Ishikawa (cell line): ENCODE data around the gene KMO.
A peak's percentile ranks its signal among the peaks of the same experiment; 100 is the strongest.

Source experiments
- CEBPB ChIP-seq: IDR thresholded peaks from 2 replicates; pipeline ENCODE4 v1.6.1; 2012
- CREB1 ChIP-seq: IDR thresholded peaks from 2 replicates; pipeline ENCODE4 v1.6.1; 2012; ENCODE audit warnings: low read depth
- EGR1 ChIP-seq: IDR thresholded peaks from 2 replicates; pipeline ENCODE4 v1.6.1; 2012
- EP300 ChIP-seq: IDR thresholded peaks from 2 replicates; pipeline ENCODE4 v1.6.1; 2012; ENCODE audit warnings: borderline replicate concordance
- FOXM1 ChIP-seq: IDR thresholded peaks from 2 replicates; pipeline ENCODE4 v1.6.1; 2012; ENCODE audit warnings: low read depth, borderline replicate concordance
- MAX ChIP-seq: IDR thresholded peaks from 2 replicates; pipeline ENCODE4 v1.6.1; 2012
- NFIC ChIP-seq: IDR thresholded peaks from 2 replicates; pipeline ENCODE4 v1.6.1; 2012
- RAD21 ChIP-seq: IDR thresholded peaks from 2 replicates; pipeline ENCODE4 v1.6.1; 2012; ENCODE audit warnings: low read depth
- REST ChIP-seq: IDR thresholded peaks from 2 replicates; pipeline ENCODE4 v1.6.1; 2012; ENCODE audit warnings: low read depth, mild to moderate bottlenecking
- TAF1 ChIP-seq: IDR thresholded peaks from 2 replicates; pipeline ENCODE4 v1.6.1; 2012; ENCODE audit warnings: low read depth, mild to moderate bottlenecking
- TCF12 ChIP-seq: IDR thresholded peaks from 2 replicates; pipeline ENCODE4 v1.6.1; 2012; ENCODE audit warnings: low read depth
- TEAD4 ChIP-seq: IDR thresholded peaks from 2 replicates; pipeline ENCODE4 v1.6.1; 2012
- YY1 ChIP-seq: IDR thresholded peaks from 2 replicates; pipeline ENCODE4 v1.6.1; 2012; ENCODE audit warnings: low read depth
- ZBTB7A ChIP-seq: IDR thresholded peaks from 2 replicates; pipeline ENCODE4 v1.6.1; 2012; ENCODE audit warnings: low read depth

Gene KMO

GRCh38 chr1:241639623-241640148 is 107.5 kb downstream of the KMO start:
- TF ChIP-seq MAX = peak; percentile 43; the same call in 1 of the 2 replicates
- no peak for TF ChIP-seq CEBPB
- no peak for TF ChIP-seq EP300

GRCh38 chr1:241640149-241640866 is 108.1 kb downstream of the KMO start, which contains the start of the genes CHML and OPN3:
Gene CHML, minus strand, starts transcription at chr1:241640369. Its CDS starts 4,603 bp downstream, at chr1:241635766.
Gene OPN3, minus strand, starts transcription at chr1:241640369. Its CDS starts 115 bp downstream, at chr1:241640254.
- TF ChIP-seq MAX (peak; percentile 61), EP300 (no peak), TEAD4 (no peak), TAF1 (peak; percentile 57; the same call in 1 of the 2 replicates), TCF12 (no peak), EGR1 (no peak), FOXM1 (no peak), CREB1 (no peak)

- no peak for TF ChIP-seq RAD21
- no peak for TF ChIP-seq FOXM1
Measured at GRCh38 chr1:241640867-241641622, 108.9 kb downstream of the KMO start.

- TF ChIP-seq MAX (no peak), TEAD4 (no peak)
Measured at GRCh38 chr1:241641773-241642592, 109.8 kb downstream of the KMO start.

- TF ChIP-seq RAD21 (no peak), TCF12 (no peak), NFIC (no peak), YY1 (no peak), CEBPB (no peak), REST (no peak), ZBTB7A (no peak)
Measured at GRCh38 chr1:241642593-241642944, 110.4 kb downstream of the KMO start.

- no peak for TF ChIP-seq EP300
- no peak for TF ChIP-seq EGR1
- no peak for TF ChIP-seq RAD21
- TF ChIP-seq NFIC = no peak
Measured at GRCh38 chr1:241644259-241644658, 112.1 kb downstream of the KMO start.

- no peak for TF ChIP-seq CREB1
Measured at GRCh38 chr1:241645199-241645598, 113.0 kb downstream of the KMO start.
